Erythroblast (primary cell): ENCODE measurements around the gene SPG11.

ENCODE experiments used
- GATA1 ChIP-seq: IDR thresholded peaks from 2 replicates; pipeline ENCODE4 v1.6.1; 2011; ENCODE audit warnings: low read depth, mild to moderate bottlenecking, control low read depth, low read length, moderate library complexity
- POLR2A ChIP-seq: IDR thresholded peaks from 2 replicates; pipeline ENCODE4 v1.6.1; 2011; ENCODE audit warnings: mild to moderate bottlenecking, low read length

- TF ChIP-seq POLR2A (peak; percentile 95), GATA1 (no peak)
Measured at GRCh38 chr15:44663410-44664308, at the start of gene SPG11.
